Activated CD8-positive, alpha-beta memory T cell treated with anti-CD3 and anti-CD28 coated beads, Interleukin-2, amount 10 ng/mL, durations not matched to agents 7 days and 5 days (primary cell): ENCODE results near the gene SNX17. TPM values are rescaled to one million over a fixed set of nuclear protein-coding genes. Genes with fewer than 3 reads are reported as not detected.
"Not testable (repeated sequence)": the region's sequence is repeated elsewhere in the genome, so short reads cannot be mapped to it uniquely, and the experiment has no call there.

ENCODE experiments used
- ATAC-seq: fragments of 150-1000 bp; cut with Tn5 transposase; one replicate; pipeline ENCODE4 v1.10.0; 2021; ENCODE audit warnings: moderate library complexity
- CTCF ChIA-PET: fragments of 350-600 bp; sonication (Branson Sonifier 250); formaldehyde crosslinking; loops from one replicate; lab custom pipeline; 2021; ENCODE audit warnings: antibody characterized with exemption; lab: Charles Lee
- DNase-seq: peaks from one replicate; pipeline ENCODE4 v3.0.0-alpha.2; 2020
- H3K27ac Mint-ChIP-seq: one replicate; pipeline ENCODE4 v1.8.0; 2021; ENCODE audit warnings: mild to moderate bottlenecking, mixed read lengths
- H3K27me3 Mint-ChIP-seq: one replicate; pipeline ENCODE4 v1.8.0; 2021; ENCODE audit warnings: mixed read lengths
- H3K36me3 Mint-ChIP-seq: one replicate; pipeline ENCODE4 v1.8.0; 2021; ENCODE audit warnings: mild to moderate bottlenecking, mixed read lengths
- H3K4me1 Mint-ChIP-seq: one replicate; pipeline ENCODE4 v1.8.0; 2021; ENCODE audit warnings: mixed read lengths
- H3K4me3 Mint-ChIP-seq: one replicate; pipeline ENCODE4 v1.8.0; 2021; ENCODE audit warnings: mild to moderate bottlenecking, moderate library complexity, mixed read lengths
- H3K9me3 Mint-ChIP-seq: one replicate; pipeline ENCODE4 v1.8.0; 2022; ENCODE audit warnings: low read depth, mixed read lengths
- total RNA-seq, 2 experiments: library from RNA; stranded (reverse); gene quantifications; one replicate each; pipeline ENCODE4 v1.2.3, GENCODE V29; 2021

SNX17 gene
- total RNA-seq, 2 experiments from 2014 or later = 101 to 125 TPM

DNA sequence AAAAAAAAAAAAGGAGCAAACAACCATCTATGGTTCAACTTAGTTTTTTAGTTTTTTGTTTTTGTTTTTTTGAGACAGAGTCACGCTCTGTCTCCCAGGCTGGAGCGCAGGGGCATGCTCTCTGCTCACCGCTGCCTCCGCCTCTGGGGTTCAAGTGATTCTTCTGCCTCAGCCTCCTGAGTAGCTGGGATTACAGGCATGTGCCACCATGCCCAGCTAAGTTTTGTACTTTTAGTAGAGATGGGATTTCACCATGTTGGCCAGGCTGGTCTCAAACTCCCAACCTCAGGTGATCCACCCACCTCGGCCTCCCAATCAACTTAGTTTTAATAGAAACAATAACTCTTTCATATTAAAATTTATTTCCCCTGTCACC is 17.0 kb upstream of the SNX17 start:
- H3K9me3 Mint-ChIP-seq, H3K27ac Mint-ChIP-seq, H3K4me3 Mint-ChIP-seq, ATAC-seq, H3K27me3 Mint-ChIP-seq, DNase-seq: not testable (repeated sequence)
- Mint-ChIP-seq H3K36me3 (peaks cover 10% of the 10 kb centered on the region), H3K4me1 (peaks cover 45% of the 10 kb centered on the region)
- CTCF ChIA-PET = interaction anchor here (1.0 to 1.2 kb wide), 4 partner anchors 10 to 330 kb away, joined by 3 read pairs; no protein-coding TSS in a partner anchor

DNA sequence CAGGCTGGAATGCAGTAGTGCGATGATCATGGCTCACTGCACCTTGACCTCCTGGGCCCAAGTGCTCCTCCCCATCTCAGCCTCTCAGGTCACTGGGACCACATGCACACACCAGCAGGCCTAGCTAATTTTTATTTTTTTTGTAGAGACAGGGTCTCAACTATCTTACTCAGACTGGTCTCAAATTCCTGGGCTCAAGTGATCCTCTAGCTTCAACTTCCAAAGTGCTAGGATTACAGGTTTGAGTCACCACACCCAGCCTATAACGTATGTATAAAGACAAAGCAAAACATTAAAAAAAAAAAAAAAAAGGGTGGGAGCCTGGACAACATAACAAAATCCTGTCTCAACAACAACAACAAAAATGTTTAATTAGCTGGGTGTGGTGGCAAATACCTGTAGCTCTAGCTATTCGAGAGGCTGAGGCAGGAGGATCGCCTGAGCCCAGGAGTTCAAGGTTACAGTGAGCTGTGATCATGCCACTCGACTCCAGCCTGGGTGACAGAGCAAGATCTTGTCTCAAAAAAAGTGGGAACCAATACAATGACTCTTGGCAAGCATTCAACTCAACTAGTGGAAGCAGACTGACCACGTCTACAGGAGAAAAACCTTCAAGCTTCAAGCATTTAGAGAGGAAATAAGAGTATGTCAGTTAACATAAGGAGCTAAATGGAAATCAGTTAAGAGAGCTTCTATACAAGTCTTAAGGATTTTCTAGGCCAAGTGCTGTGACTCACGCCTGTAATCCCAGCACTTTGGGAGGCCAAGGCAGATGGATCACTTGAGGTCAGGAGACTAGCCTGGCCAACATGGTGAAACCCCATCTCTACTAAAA is 16.4 kb upstream of the SNX17 start:
- Mint-ChIP-seq H3K36me3 (peaks cover 10% of the 10 kb centered on the region), H3K4me1 (peaks cover 48% of the 10 kb centered on the region), H3K9me3 (no peaks in the 10 kb centered on the region), H3K27ac (no peak overlapping the region), H3K27me3 (no peaks in the 10 kb centered on the region), H3K4me3 (no peak overlapping the region)
- CTCF ChIA-PET = interaction anchor here (1.1 to 1.2 kb wide), 2 partner anchors 15 to 50 kb away, joined by 3 read pairs; no protein-coding TSS in a partner anchor
- DNase-seq = no peak
- ATAC-seq = no peak

DNA sequence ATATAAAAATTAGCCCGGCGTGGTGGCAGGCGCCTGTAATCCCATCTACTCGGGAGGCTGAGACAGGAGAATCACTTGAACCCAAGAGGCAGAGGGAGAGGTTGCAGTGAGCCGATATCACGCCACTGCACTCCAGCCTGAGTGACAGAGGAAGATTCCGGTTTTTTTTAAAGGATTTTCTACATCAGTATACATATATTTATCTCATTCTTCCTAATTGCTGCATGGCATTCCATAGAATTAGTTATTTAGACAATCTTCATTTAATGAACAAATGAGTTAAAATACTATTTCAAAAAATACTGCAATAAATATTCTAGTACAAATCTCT is 15.9 kb upstream of the SNX17 start:
- H3K4me1 Mint-ChIP-seq = peaks cover 48% of the 10 kb centered on the region
- peaks cover 8% of the 10 kb centered on the region for H3K36me3 Mint-ChIP-seq
- CTCF ChIA-PET = no interaction called here
- ATAC-seq = no peak
- no peaks in the 10 kb centered on the region for H3K27me3 Mint-ChIP-seq
- H3K4me3 Mint-ChIP-seq = no peak overlapping the region
- DNase-seq = no peak
- no peaks in the 10 kb centered on the region for H3K9me3 Mint-ChIP-seq
- no peak overlapping the region for H3K27ac Mint-ChIP-seq

DNA sequence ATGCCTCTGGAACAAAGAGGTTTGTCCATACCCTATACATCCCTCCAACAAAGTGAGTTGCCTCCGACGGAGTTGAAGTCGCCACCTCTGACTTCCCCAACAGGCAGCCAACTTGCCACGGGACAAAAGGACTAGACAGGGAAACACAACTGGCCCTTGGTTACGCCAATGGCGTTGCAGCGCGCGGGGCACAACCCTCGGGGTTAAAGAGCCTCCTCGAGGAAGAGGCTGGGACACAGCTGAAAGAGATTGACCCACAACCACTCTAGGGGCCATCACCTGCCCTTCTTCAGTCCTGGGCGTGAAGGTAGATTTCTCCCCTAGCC is 14.4 kb upstream of the SNX17 start:
- Mint-ChIP-seq H3K4me3 (peak overlapping the region; percentile 94), H3K4me1 (peaks cover 48% of the 10 kb centered on the region), H3K36me3 (peaks cover 12% of the 10 kb centered on the region), H3K27me3 (no peaks in the 10 kb centered on the region), H3K27ac (peak overlapping the region; percentile 99), H3K9me3 (no peaks in the 10 kb centered on the region)
- no peak for DNase-seq
- CTCF ChIA-PET = interaction anchor here (0.7 to 2.8 kb wide), 3 partner anchors 13 to 54 kb away, joined by 3 to 23 read pairs (median 5); partner anchors contain the start of genes EIF2B4 and PPM1G
- ATAC-seq = peak; percentile 52

DNA sequence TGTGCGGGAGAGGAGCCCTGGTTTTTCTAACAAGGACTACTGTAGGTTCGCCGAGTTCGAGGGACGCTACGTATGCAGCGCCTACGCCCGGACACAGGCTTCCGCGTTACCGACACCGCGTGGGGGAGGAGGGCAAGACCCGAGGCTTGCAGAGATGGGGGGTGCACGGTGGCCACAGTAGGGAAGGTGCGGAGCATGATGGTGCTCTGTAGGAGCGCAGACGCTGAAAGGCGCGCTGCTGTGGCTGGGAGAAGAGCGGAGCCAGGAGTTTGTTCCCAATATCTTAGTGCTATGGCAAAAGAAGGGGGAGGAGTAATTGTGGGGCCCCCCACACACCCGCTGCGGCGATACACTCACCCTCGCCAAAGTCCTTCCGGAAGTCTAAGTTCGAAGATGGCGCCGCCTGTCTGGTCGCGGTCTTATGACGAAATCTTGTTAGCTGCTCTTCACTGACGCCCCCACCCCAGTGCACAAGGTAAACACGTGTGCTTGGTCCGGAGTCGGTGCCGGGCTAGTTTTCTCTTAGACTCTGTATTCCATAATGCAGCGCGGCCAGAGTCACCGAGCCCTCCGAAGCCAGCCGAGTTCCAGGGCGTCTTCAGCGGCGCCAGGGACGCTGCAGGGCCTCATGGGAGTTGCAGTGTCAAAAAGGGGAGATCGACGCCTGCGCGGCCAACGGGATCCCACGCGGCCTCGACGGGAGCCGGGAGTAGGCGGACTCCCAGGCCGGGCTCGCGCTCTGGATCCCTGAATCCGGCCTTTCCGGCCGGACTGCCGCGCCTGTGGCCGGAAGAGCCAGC is 13.8 kb upstream of the SNX17 start, which contains the start of gene GTF3C2:
TSS of gene GTF3C2 (minus strand) at position 383 of the 800 bp plus-strand sequence. CDS start 13,210 bp downstream, outside the sequence.
- CTCF ChIA-PET = interaction anchor here (1.0 to 2.8 kb wide), 4 partner anchors 12 to 327 kb away, joined by 3 to 23 read pairs (median 4); partner anchors contain the start of genes EIF2B4 and PPM1G

DNA sequence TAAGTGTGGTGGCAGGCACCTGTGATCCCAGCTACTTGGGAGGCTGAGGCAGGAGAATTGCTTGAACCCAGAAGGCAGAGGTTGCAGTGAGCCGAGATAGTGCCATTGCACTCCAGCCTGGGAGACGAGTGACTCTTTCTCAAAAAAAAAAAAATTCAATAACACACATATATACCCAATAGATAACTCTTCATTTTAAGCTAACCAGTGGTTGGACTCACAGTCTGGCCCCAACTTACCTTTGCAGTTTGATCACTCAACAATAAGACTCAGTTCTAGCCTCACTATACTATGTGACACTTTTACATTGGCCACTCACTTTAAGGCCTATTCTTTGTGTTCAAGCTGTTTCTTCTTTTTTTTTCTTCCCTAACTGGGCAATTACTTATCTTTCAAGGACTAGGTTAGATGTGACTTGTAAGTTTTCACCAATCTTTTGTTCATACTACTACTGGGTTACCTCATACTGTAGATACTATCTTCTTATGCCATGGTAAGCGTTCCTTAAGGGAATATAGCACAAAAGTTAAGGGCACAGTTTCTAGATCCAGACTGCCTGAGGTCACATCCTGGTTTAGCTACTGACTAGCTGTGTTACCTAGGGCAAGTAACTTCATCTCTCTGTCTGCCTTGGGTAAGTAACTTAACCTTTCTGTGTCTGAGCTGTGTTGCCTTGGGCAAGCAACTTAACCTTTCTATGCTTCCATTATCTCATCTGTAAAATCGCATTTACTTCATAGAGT is 7.6 kb upstream of the SNX17 start:
- Mint-ChIP-seq H3K4me3 (no peak overlapping the region), H3K27me3 (no peaks in the 10 kb centered on the region), H3K4me1 (peaks cover 13% of the 10 kb centered on the region), H3K27ac (peak overlapping the region; percentile 3), H3K9me3 (no peaks in the 10 kb centered on the region), H3K36me3 (peaks cover 31% of the 10 kb centered on the region)
- CTCF ChIA-PET = interaction anchor here (0.7 kb wide), 1 partner anchor 146 kb away, joined by 4 read pairs; the partner anchor contains the start of gene CAD
- DNase-seq (no peak), ATAC-seq (no peak)

More for the DNA sequence above, 13.8 kb upstream of the SNX17 start, which contains the start of gene GTF3C2:
- no peaks in the 10 kb centered on the region for H3K27me3 Mint-ChIP-seq
- H3K4me3 Mint-ChIP-seq = peak within 1 kb of the TSS; percentile 94
- H3K27ac Mint-ChIP-seq = peak within 1 kb of the TSS; percentile 99
- ATAC-seq (peak; percentile 85), DNase-seq (peak; percentile 97)
- peaks cover 47% of the 10 kb centered on the region for H3K4me1 Mint-ChIP-seq
- peaks cover 13% of the 10 kb centered on the region for H3K36me3 Mint-ChIP-seq
- no peaks in the 10 kb centered on the region for H3K9me3 Mint-ChIP-seq

DNA sequence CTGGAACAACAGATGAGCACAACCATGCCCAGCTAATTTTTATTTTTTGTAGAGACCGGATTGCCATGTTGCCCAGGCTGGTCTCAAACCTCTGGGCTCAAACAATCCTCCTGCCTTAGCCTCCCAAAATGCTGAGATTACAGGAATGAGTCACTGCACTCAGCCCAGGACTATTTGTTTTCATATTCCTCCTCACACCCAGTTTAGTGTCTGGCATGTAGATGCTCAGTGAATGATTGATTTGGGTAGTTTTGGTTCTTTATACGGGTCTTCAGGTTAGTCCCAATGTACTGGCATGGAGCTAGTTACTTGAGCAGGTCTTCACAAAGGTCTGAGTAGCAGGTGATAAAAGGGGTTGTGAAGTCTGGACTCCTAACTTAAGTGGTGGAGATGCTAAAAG is 6.5 kb upstream of the SNX17 start:
- H3K9me3 Mint-ChIP-seq = no peaks in the 10 kb centered on the region
- ATAC-seq (no peak), DNase-seq (no peak)
- CTCF ChIA-PET = interaction anchor here (1.2 kb wide), 1 partner anchor 84 kb away, joined by 3 read pairs; no protein-coding TSS in a partner anchor
- H3K27ac Mint-ChIP-seq = peak overlapping the region; percentile 24
- peaks cover 11% of the 10 kb centered on the region for H3K4me1 Mint-ChIP-seq
- no peaks in the 10 kb centered on the region for H3K27me3 Mint-ChIP-seq
- peaks cover 34% of the 10 kb centered on the region for H3K36me3 Mint-ChIP-seq
- H3K4me3 Mint-ChIP-seq = no peak overlapping the region

DNA sequence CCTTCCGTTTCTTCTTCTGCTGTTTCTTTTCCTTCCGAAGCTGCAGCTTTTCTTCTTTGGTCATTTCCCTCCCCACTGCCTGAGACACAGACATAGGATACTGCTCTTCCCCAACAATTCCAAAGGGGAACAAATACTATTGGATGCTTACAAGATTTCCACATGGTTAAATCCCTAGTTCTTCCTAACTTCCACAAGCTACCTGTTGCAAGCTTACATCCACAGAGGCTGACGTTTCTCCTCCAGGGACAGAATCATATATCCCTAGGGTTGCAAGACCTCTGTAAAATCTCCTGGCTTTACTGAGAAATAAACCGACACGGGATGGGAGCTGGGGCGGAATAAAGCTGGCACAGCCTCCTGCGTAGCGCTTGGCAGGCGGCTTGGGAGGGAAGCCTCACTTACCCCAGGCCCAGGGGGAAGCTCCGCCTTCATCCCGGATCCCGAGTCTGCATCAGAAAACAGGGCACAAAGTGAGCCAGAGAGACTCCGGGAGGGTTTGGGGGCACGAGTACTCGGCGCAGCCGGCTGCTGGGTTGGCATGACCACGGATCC is 868 bp upstream of the SNX17 start:
- CTCF ChIA-PET = interaction anchor here (0.7 to 3.1 kb wide), 13 partner anchors 9 to 313 kb away, joined by 3 to 23 read pairs (median 4); partner anchors contain the start of genes GTF3C2, MPV17, NRBP1 and ZNF512
- ATAC-seq (no peak), DNase-seq (no peak)
- Mint-ChIP-seq H3K4me3 (peak overlapping the region; percentile 84), H3K27ac (peak overlapping the region; percentile 90), H3K4me1 (peaks cover 36% of the 10 kb centered on the region), H3K9me3 (no peaks in the 10 kb centered on the region), H3K27me3 (no peaks in the 10 kb centered on the region), H3K36me3 (peaks cover 43% of the 10 kb centered on the region)

DNA sequence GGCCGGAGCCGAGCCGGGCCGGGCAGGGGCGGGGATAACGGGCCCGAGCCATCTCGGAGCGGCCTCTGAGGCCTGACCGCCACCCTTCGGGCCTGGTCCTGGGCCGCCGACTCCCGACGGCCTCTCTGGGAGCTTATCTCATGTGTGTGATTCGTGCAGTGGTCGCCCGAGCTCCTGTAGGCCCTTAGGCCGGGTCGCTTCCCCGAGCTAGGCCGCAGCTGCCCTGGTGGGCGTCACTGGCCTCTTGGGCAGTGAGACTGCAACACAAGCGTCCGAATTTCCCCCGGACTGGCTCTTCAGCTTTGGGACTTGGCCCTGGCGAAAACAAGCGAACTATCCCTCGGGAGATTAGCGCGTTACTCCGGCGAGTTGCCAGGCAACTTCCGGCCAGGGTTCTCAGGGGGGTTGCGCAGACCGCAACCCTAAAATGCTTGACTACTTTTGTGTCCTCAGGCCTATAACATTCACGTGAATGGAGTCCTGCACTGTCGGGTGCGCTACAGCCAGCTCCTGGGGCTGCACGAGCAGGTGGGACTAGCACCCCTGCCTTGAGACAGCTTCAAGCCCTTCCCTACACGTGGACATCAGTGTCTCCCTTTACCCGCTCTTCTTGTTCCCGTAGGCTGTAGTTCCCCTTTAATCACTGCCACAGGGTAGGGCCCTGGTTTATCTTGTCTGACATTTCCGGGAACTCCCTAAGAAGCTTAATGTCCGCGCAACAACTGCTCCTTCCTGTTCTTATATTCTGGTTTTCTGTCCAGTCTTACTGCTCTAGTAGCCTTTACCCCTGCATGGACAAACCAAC is 602 bp downstream of the SNX17 start:
- peaks cover 49% of the 10 kb centered on the region for H3K36me3 Mint-ChIP-seq
- H3K4me3 Mint-ChIP-seq = peak overlapping the region; percentile 84
- H3K27ac Mint-ChIP-seq = peak overlapping the region; percentile 96
- H3K27me3 Mint-ChIP-seq = no peaks in the 10 kb centered on the region
- DNase-seq (peak; percentile 63), ATAC-seq (no peak)
- CTCF ChIA-PET = interaction anchor here (0.7 to 3.1 kb wide), 7 partner anchors 10 to 201 kb away, joined by 3 to 20 read pairs (median 4); partner anchors contain the start of genes GTF3C2, MPV17, PPM1G and ZNF513
- H3K4me1 Mint-ChIP-seq = peaks cover 37% of the 10 kb centered on the region
- no peaks in the 10 kb centered on the region for H3K9me3 Mint-ChIP-seq

DNA sequence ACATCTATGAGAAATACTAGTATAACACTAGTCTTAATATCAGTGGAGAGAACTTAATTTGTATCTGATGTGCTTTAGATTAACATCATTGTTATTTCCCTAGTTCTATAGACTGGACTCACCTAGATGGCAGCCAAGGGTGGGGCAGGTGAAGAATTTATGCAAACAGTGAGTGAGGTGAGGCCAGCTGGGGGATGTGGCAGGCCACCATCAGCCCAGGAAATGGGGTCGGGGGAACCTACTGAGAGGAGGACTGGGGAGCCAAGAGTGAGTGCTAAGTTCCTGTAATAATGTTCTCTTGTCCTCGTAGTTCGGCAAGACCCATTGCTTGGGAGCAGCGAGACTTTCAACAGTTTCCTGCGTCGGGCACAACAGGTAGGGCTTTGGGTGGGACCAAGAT is 2.5 kb downstream of the SNX17 start:
- Mint-ChIP-seq H3K27me3 (no peaks in the 10 kb centered on the region), H3K4me3 (peak overlapping the region; percentile 47), H3K9me3 (no peaks in the 10 kb centered on the region), H3K36me3 (peaks cover 49% of the 10 kb centered on the region), H3K27ac (peak overlapping the region; percentile 74), H3K4me1 (peaks cover 37% of the 10 kb centered on the region)
- CTCF ChIA-PET = no interaction called here
- ATAC-seq = no peak
- peak; percentile 61 for DNase-seq

DNA sequence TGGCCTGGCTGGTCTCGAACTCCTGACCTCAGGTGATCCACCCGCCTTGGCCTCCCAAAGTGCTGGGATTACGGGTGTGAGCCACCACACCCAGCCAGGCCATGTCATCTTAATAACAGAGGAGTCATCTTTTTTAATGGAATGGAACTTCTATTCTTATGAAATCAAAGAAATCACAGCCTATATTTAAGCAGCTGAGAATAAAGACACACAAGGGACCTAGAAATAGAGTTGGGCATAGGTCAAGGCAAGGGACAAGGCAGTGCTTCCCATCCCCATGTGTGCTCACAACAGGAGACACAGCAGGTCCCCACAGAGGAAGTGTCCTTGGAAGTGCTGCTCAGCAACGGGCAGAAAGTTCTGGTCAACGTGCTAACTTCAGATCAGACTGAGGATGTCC is 3.2 kb downstream of the SNX17 start:
- Mint-ChIP-seq H3K9me3 (no peaks in the 10 kb centered on the region), H3K27me3 (no peaks in the 10 kb centered on the region), H3K27ac (peak overlapping the region; percentile 50), H3K4me3 (no peak overlapping the region), H3K4me1 (peaks cover 33% of the 10 kb centered on the region), H3K36me3 (peaks cover 47% of the 10 kb centered on the region)
- no peak for DNase-seq
- no peak for ATAC-seq
- CTCF ChIA-PET = no interaction called here
